GM12878 (cell line): Measurements from ENCODE around the gene AOAH. TPM values are rescaled to one million over a fixed set of nuclear protein-coding genes. Genes with fewer than 3 reads are reported as not detected.

ENCODE experiments used
- ATAC-seq: fragments of 200-7000 bp; cut with Tn5 transposase; 3 replicates; pipeline ENCODE4 v1.9.1; 2020; ENCODE audit warnings: mild to moderate bottlenecking, moderate library complexity
- BruUV-seq: library from RNA; stranded (reverse); fragments of 400-500 nt; replicated peaks from 2 replicates; lab custom pipeline; 2021; lab: Mats Ljungman, UMichigan
- CTCF ChIA-PET: fragments of 300-600 bp; sonication (Branson Sonifier 250); formaldehyde crosslinking; extraction: SDS; loops from one replicate; lab custom pipeline; 2021; ENCODE audit warnings: inconsistent platforms; lab: Yijun Ruan, JAX
- POLR2A ChIA-PET: fragments of 350-600 bp; formaldehyde crosslinking; extraction: SDS; loops from one replicate; lab custom pipeline; 2021; ENCODE audit warnings: inconsistent platforms; lab: Charles Lee
- RAD21 ChIA-PET: fragments of 300-600 bp; sonication (Branson Sonifier 250); formaldehyde crosslinking; loops from one replicate; lab custom pipeline; 2023; ENCODE audit warnings: antibody characterized with exemption; ENCODE audit not compliant: unreplicated experiment; lab: Charles Lee
- SMC1A ChIA-PET: fragments of 300-600 bp; sonication (Branson Sonifier 250); formaldehyde crosslinking; loops from one replicate; lab custom pipeline; 2023; ENCODE audit not compliant: unreplicated experiment, uncharacterized antibody; lab: Charles Lee
- DNase-seq: peaks from one replicate; pipeline ENCODE4 v3.0.0-alpha.2; 2011; ENCODE audit warnings: low read depth, low spot score
- FAIRE-seq: peaks from 3 replicates; lab custom pipeline; 2011; peaks lifted over from hg19 to GRCh38; lab: Jason Lieb, UNC
- H2AFZ ChIP-seq: 2 replicates; pipeline ENCODE4 v1.6.0; 2011; ENCODE audit warnings: low read depth, low read length, control low read depth; ENCODE audit not compliant: control insufficient read depth
- H3K27ac ChIP-seq: 2 replicates; pipeline ENCODE4 v1.5.1; 2011; ENCODE audit warnings: control low read depth; ENCODE audit not compliant: control insufficient read depth, insufficient read depth
- H3K27me3 ChIP-seq, 2 experiments: replicated peaks in 1 of 2; 2 replicates each; pipeline versions ENCODE4 v1.6.0 to v1.6.1; 2011; ENCODE audit warnings: low read length in 1 of 2; ENCODE audit not compliant: control insufficient read depth in 2 of 2, insufficient read depth in 2 of 2
- H3K36me3 ChIP-seq, 2 experiments: 2 replicates each; pipeline ENCODE4 v1.5.1; 2011; ENCODE audit warnings: low read length in 1 of 2; ENCODE audit not compliant: control insufficient read depth in 2 of 2, insufficient read depth in 2 of 2
- H3K4me1 ChIP-seq: 2 replicates; pipeline ENCODE4 v1.6.1; 2011; ENCODE audit warnings: mild to moderate bottlenecking, low read length, moderate library complexity, mixed read lengths; ENCODE audit not compliant: control insufficient read depth, insufficient read depth
- H3K4me2 ChIP-seq: 2 replicates; pipeline ENCODE4 v1.6.0; 2011; ENCODE audit warnings: control low read depth; ENCODE audit not compliant: control insufficient read depth, insufficient read depth
- H3K4me3 ChIP-seq: fragments of 200-600 bp; sonication (generic); 2 replicates; pipeline ENCODE4 v1.5.1; 2016
- H3K79me2 ChIP-seq: 2 replicates; pipeline ENCODE4 v1.6.0; 2011; ENCODE audit warnings: low read length; ENCODE audit not compliant: control insufficient read depth, insufficient read depth
- H3K9ac ChIP-seq: 2 replicates; pipeline ENCODE4 v1.8.0; 2011; ENCODE audit warnings: low read length, control low read depth, mixed read lengths; ENCODE audit not compliant: control insufficient read depth, insufficient read depth
- H3K9me3 ChIP-seq: replicated peaks from 3 replicates; pipeline ENCODE4 v1.5.1; 2011; ENCODE audit warnings: mild to moderate bottlenecking, low read length; ENCODE audit not compliant: control insufficient read depth, insufficient read depth
- H4K20me1 ChIP-seq: 2 replicates; pipeline ENCODE4 v1.6.0; 2011; ENCODE audit not compliant: control insufficient read depth, insufficient read depth
- ATF7 ChIP-seq: fragments of 450-650 bp; IDR thresholded peaks from 2 replicates; pipeline ENCODE4 v1.6.1; 2016; ENCODE audit warnings: low read depth, mild to moderate bottlenecking
- BACH1 ChIP-seq: fragments of 450-650 bp; IDR thresholded peaks from 2 replicates; pipeline ENCODE4 v1.6.1; 2017; ENCODE audit warnings: mild to moderate bottlenecking, borderline replicate concordance
- CBX5 ChIP-seq: sonication (generic); IDR thresholded peaks from 2 replicates; pipeline ENCODE4 v1.6.1; 2016; ENCODE audit warnings: low read depth, moderate library complexity, mild to moderate bottlenecking, inconsistent platforms
- CREM ChIP-seq: IDR thresholded peaks from 2 replicates; pipeline ENCODE4 v1.6.1; 2014; ENCODE audit warnings: antibody characterized with exemption, low read depth
- FOXM1 ChIP-seq: IDR thresholded peaks from 2 replicates; pipeline ENCODE4 v1.6.1; 2012; ENCODE audit warnings: low read depth, mild to moderate bottlenecking, inconsistent platforms, low read length, moderate library complexity
- MYB ChIP-seq: fragments of 150-350 bp; IDR thresholded peaks from 2 replicates; pipeline ENCODE4 v1.6.1; 2014; ENCODE audit warnings: mild to moderate bottlenecking, low read depth, low read length, borderline replicate concordance
- NR2C2 ChIP-seq: IDR thresholded peaks from 2 replicates; pipeline ENCODE4 v1.6.1; 2011; ENCODE audit warnings: borderline replicate concordance, low read depth; ENCODE audit not compliant: control insufficient read depth, insufficient read length
- NRF1 ChIP-seq: conservative IDR thresholded peaks from 2 replicates; pipeline ENCODE4 v1.6.1; 2011; ENCODE audit warnings: mild to moderate bottlenecking, low read depth, low read length, improper control_type of control experiment
- PAX5 ChIP-seq: IDR thresholded peaks from 2 replicates; pipeline ENCODE4 v1.6.1; 2011; ENCODE audit warnings: low read depth, low read length, borderline replicate concordance
- SMAD5 ChIP-seq: IDR thresholded peaks from 2 replicates; pipeline ENCODE4 v1.6.1; 2016; ENCODE audit warnings: antibody characterized with exemption, low read depth
- SP1 ChIP-seq: IDR thresholded peaks from one replicate; pipeline ENCODE4 v1.6.1; 2011; ENCODE audit warnings: low read depth, low read length
- STAT3 ChIP-seq: IDR thresholded peaks from 2 replicates; pipeline ENCODE4 v1.6.1; 2011; ENCODE audit warnings: low read depth, low read length, improper control_type of control experiment
- SUZ12 ChIP-seq: fragments of 200-600 bp; sonication (generic); IDR thresholded peaks from one replicate; pipeline ENCODE4 v1.6.1; 2018; ENCODE audit warnings: antibody characterized with exemption, mild to moderate bottlenecking; ENCODE audit not compliant: unreplicated experiment
- TCF7 ChIP-seq: IDR thresholded peaks from 2 replicates; pipeline ENCODE4 v1.6.1; 2014; ENCODE audit warnings: antibody characterized with exemption, borderline replicate concordance
- WRNIP1 ChIP-seq: IDR thresholded peaks from 2 replicates; pipeline ENCODE4 v1.6.1; 2011; ENCODE audit warnings: low read depth, low read length, improper control_type of control experiment, borderline replicate concordance
- ZNF384 ChIP-seq: IDR thresholded peaks from 2 replicates; pipeline ENCODE4 v1.6.1; 2012; ENCODE audit warnings: low read depth, mild to moderate bottlenecking, low read length, improper control_type of control experiment, borderline replicate concordance
- WGBS: methylation state at CpG from one replicate; pipeline ENCODE4 v1.1.6; 2016; ENCODE audit warnings: low lambda C conversion rate; ENCODE audit not compliant: insufficient replicate concordance, insufficient coverage; ENCODE audit errors: missing lambda C conversion rate; 5-methylcytosine and 5-hydroxymethylcytosine counted together
- in situ Hi-C: fragments of 300-500 bp; cut with MboI; formaldehyde crosslinking; loops from 9 replicates; pipeline ENCODE4 v1.14.3; 2018; ENCODE audit warnings: mixed read lengths
- intact Hi-C: fragments of 100-400 bp; cut with micrococcal nuclease; formaldehyde crosslinking; loops from one replicate; pipeline ENCODE4 v1.14.2; 2022; ENCODE audit not compliant: unreplicated experiment
- polyA plus RNA-seq, 11 experiments: library from polyadenylated mRNA; depleted of rRNA in 4 of 11; unstranded in 6 of 11; stranded (reverse) in 5 of 11; fragments of >200 nt; fragmentation: Nextera tagmentation in 4 of 11; fragmentation: Illumina TruSeq in 1 of 11; extraction: Ambion mirVana in 4 of 11; extraction: Trizol in 1 of 11; gene quantifications; 1 replicate in 1 of 11; 2 replicates in 10 of 11; pipeline versions ENCODE4 v1.2.1 to v1.2.3, GENCODE V29; 2011 to 2016; ENCODE audit warnings: inconsistent platforms in 2 of 11, missing spikeins in 2 of 11, low read depth in 1 of 11
- total RNA-seq, 4 experiments: library from RNA; depleted of rRNA in 3 of 4; stranded (reverse); fragments of >200 nt in 3 of 4; fragmentation: Illumina TruSeq in 1 of 4; extraction: Trizol in 1 of 4; gene quantifications; 2 replicates each; pipeline versions ENCODE4 v1.2.1 to v1.2.3, GENCODE V29; 2013 to 2021
- TF ChIP-seq, protein P1 (sequence below): fragments of 450-650 bp; IDR thresholded peaks from 2 replicates; pipeline ENCODE4 v1.6.1; 2018; ENCODE audit warnings: borderline replicate concordance, mild to moderate bottlenecking; ENCODE audit not compliant: partially characterized antibody
- TF ChIP-seq, protein P2 (sequence below): fragments of 450-650 bp; IDR thresholded peaks from 2 replicates; pipeline ENCODE4 v1.6.1; 2017; ENCODE audit warnings: borderline replicate concordance

Gene AOAH
- total and polyA plus RNA-seq, 10 of the 15 experiments (the other 5 are each of a cell fraction or from before 2014, with no cell fraction given), result 0.32 to 2.8 (median 1.4) TPM

DNA sequence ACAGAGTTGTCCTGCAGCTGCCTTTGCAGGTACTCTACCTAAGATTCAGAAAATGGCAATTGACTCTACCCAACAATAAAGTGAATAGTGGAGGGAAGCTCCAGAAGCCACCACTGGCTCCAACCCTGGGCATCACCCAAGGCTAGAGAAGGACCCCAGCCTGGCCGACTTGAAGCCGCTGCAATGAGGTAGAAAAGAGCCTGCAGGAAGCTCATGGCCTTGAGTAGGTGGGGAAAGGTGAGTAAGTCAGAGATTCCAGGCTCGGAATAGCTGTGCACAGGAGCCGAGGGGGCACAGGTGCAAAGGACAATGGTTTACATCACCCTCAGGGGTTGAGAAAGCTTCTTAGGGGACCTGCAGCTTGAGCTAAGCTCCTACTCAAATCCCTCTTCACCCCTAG lies 83.6 kb downstream of the AOAH start:
- H3K4me1 ChIP-seq, result no peaks in the 10 kb centered on the region
- CTCF ChIA-PET, result no interaction called here
- in situ Hi-C loops, result no loop called here

GRCh38 chr7:36639826-36640225 lies 84.5 kb downstream of the AOAH start:
- CTCF ChIA-PET, result interaction anchor here (0.9 kb wide), 1 partner anchor 10 kb away, joined by 3 read pairs; no protein-coding TSS in a partner anchor
- intact Hi-C loops, result no loop called here
- DNase-seq, result no peak
- TF ChIP-seq PAX5, result no peak
- no peak for TF ChIP-seq MYB
- no peak for TF ChIP-seq WRNIP1
- no peak for TF ChIP-seq TCF7
- TF ChIP-seq SUZ12, result no peak
- TF ChIP-seq CBX5, result no peak
- TF ChIP-seq NRF1, result no peak
- no peak for TF ChIP-seq CREM
- TF ChIP-seq BACH1, result no peak
- TF ChIP-seq ZNF384, result no peak
- TF ChIP-seq, protein P1, sequence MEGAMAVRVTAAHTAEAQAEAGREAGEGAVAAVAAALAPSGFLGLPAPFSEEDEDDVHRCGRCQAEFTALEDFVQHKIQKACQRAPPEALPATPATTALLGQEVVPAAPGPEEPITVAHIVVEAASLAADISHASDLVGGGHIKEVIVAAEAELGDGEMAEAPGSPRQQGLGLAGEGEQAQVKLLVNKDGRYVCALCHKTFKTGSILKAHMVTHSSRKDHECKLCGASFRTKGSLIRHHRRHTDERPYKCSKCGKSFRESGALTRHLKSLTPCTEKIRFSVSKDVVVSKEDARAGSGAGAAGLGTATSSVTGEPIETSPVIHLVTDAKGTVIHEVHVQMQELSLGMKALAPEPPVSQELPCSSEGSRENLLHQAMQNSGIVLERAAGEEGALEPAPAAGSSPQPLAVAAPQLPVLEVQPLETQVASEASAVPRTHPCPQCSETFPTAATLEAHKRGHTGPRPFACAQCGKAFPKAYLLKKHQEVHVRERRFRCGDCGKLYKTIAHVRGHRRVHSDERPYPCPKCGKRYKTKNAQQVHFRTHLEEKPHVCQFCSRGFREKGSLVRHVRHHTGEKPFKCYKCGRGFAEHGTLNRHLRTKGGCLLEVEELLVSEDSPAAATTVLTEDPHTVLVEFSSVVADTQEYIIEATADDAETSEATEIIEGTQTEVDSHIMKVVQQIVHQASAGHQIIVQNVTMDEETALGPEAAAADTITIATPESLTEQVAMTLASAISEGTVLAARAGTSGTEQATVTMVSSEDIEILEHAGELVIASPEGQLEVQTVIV, result no peak

More for the DNA sequence above, 83.6 kb downstream of the AOAH start:
- BruUV-seq, result no TSS peak
- H3K79me2 ChIP-seq, result no peaks in the 10 kb centered on the region
- H3K4me3 ChIP-seq, result no peak overlapping the region
- no peaks in the 10 kb centered on the region for H4K20me1 ChIP-seq
- FAIRE-seq (no peak), DNase-seq (no peak), ATAC-seq (no peak)
- 55% methylated on average over 4 of the region's 4 CpGs for WGBS
- SMC1A ChIA-PET, result interaction anchor here (1.2 kb wide), 1 partner anchor 9 kb away, joined by 4 read pairs; no protein-coding TSS in a partner anchor
- H3K27ac ChIP-seq, result no peak overlapping the region
- POLR2A ChIA-PET, result no interaction called here
- H3K27me3 ChIP-seq, result no peaks in the 10 kb centered on the region; a peak in 1 of 4 replicates
- no peak overlapping the region for H3K4me2 ChIP-seq
- no peak overlapping the region for H2AFZ ChIP-seq
- H3K9ac ChIP-seq, result no peak overlapping the region
- no peak for TF ChIP-seq ATF7
- TF ChIP-seq STAT3, result no peak
- no peak for TF ChIP-seq FOXM1
- TF ChIP-seq SP1, result no peak
- TF ChIP-seq NR2C2, result no peak
- TF ChIP-seq SMAD5, result no peak
- TF ChIP-seq, protein P2, sequence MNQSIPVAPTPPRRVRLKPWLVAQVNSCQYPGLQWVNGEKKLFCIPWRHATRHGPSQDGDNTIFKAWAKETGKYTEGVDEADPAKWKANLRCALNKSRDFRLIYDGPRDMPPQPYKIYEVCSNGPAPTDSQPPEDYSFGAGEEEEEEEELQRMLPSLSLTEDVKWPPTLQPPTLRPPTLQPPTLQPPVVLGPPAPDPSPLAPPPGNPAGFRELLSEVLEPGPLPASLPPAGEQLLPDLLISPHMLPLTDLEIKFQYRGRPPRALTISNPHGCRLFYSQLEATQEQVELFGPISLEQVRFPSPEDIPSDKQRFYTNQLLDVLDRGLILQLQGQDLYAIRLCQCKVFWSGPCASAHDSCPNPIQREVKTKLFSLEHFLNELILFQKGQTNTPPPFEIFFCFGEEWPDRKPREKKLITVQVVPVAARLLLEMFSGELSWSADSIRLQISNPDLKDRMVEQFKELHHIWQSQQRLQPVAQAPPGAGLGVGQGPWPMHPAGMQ, result no peak
- no peaks in the 10 kb centered on the region for H3K36me3 ChIP-seq
- intact Hi-C loops, result no loop called here
- H3K9me3 ChIP-seq, result no peaks in the 10 kb centered on the region; the same call in 2 of the 3 replicates
- RAD21 ChIA-PET, result no interaction called here

More at GRCh38 chr7:36639826-36640225, 84.5 kb downstream of the AOAH start:
- H3K79me2 ChIP-seq, result no peaks in the 10 kb centered on the region
- WGBS, result 5% methylated on average over 8 of the region's 8 CpGs
- H4K20me1 ChIP-seq, result no peaks in the 10 kb centered on the region
- no TSS peak for BruUV-seq
- ChIA-PET RAD21 (no interaction called here), POLR2A (no interaction called here), SMC1A (interaction anchor here (1.0 kb wide), 1 partner anchor 21 kb away, joined by 4 read pairs; no protein-coding TSS in a partner anchor)
- H3K9me3 ChIP-seq, result no peaks in the 10 kb centered on the region; the same call in 2 of the 3 replicates
- no peaks in the 10 kb centered on the region; a peak in 1 of 4 replicates for H3K27me3 ChIP-seq
- no peak overlapping the region for H3K27ac ChIP-seq
- H3K4me2 ChIP-seq, result no peak overlapping the region
- no peak overlapping the region for H2AFZ ChIP-seq
- no peak overlapping the region for H3K4me3 ChIP-seq
- FAIRE-seq (no peak), ATAC-seq (no peak)
- no peaks in the 10 kb centered on the region for H3K36me3 ChIP-seq
- in situ Hi-C loops, result no loop called here
- no peaks in the 10 kb centered on the region for H3K4me1 ChIP-seq
- no peak overlapping the region for H3K9ac ChIP-seq
